H9 (cell line): Measurements from ENCODE around the gene XRCC3. TPM values are rescaled to one million over a fixed set of nuclear protein-coding genes. Genes with fewer than 3 reads are reported as not detected.

Experiments
- DNase-seq: peaks from one replicate; pipeline ENCODE4 v3.0.0-alpha.2; 2017
- H2AFZ ChIP-seq: one replicate; pipeline ENCODE4 v1.6.1; 2013; ENCODE audit warnings: mild to moderate bottlenecking, low read length, control low read depth, moderate library complexity
- H2AK5ac ChIP-seq: 2 replicates; pipeline ENCODE4 v1.6.1; 2013; ENCODE audit warnings: low read length, control low read depth, mixed read lengths; ENCODE audit not compliant: insufficient read length
- H2BK120ac ChIP-seq: one replicate; pipeline ENCODE4 v1.6.1; 2013; ENCODE audit warnings: low read depth, mild to moderate bottlenecking, low read length, control low read depth, inconsistent platforms; ENCODE audit not compliant: poor library complexity, severe bottlenecking
- H2BK12ac ChIP-seq: 2 replicates; pipeline ENCODE4 v1.6.1; 2013; ENCODE audit warnings: low read length, control low read depth, mixed read lengths, low read depth; ENCODE audit not compliant: insufficient read length
- H2BK15ac ChIP-seq: 2 replicates; pipeline ENCODE4 v1.6.1; 2013; ENCODE audit warnings: low read depth, low read length, control low read depth
- H2BK20ac ChIP-seq: one replicate; pipeline ENCODE4 v1.6.1; 2013; ENCODE audit warnings: low read depth, mild to moderate bottlenecking, low read length, control low read depth, inconsistent platforms; ENCODE audit not compliant: poor library complexity, severe bottlenecking
- H2BK5ac ChIP-seq: 2 replicates; pipeline ENCODE4 v1.6.1; 2013; ENCODE audit warnings: low read length, control low read depth, mixed read lengths; ENCODE audit not compliant: insufficient read length
- H3K14ac ChIP-seq: 2 replicates; pipeline ENCODE4 v1.6.1; 2013; ENCODE audit warnings: low read length, control low read depth; ENCODE audit not compliant: insufficient read depth
- H3K18ac ChIP-seq: 2 replicates; pipeline ENCODE4 v1.6.1; 2013; ENCODE audit warnings: low read depth, mild to moderate bottlenecking, mixed read lengths, low read length, control low read depth; ENCODE audit not compliant: insufficient read length
- H3K23ac ChIP-seq: 2 replicates; pipeline ENCODE4 v1.6.1; 2013; ENCODE audit warnings: low read length, control low read depth, mixed read lengths, low read depth; ENCODE audit not compliant: insufficient read length
- H3K23me2 ChIP-seq: 2 replicates; pipeline ENCODE4 v1.6.1; 2013; ENCODE audit warnings: low read depth, mild to moderate bottlenecking, mixed read lengths, low read length, control low read depth; ENCODE audit not compliant: insufficient read length, poor library complexity, severe bottlenecking
- H3K27ac ChIP-seq: 2 replicates; pipeline ENCODE4 v1.5.1; 2013; ENCODE audit warnings: low read length, control low read depth, mixed read lengths, low read depth; ENCODE audit not compliant: insufficient read length
- H3K27me3 ChIP-seq: 2 replicates; pipeline ENCODE4 v1.6.1; 2013; ENCODE audit warnings: low read length, control low read depth, inconsistent platforms; ENCODE audit not compliant: insufficient read depth
- H3K4ac ChIP-seq: 2 replicates; pipeline ENCODE4 v1.6.1; 2013; ENCODE audit warnings: low read depth, mild to moderate bottlenecking, control low read depth, inconsistent platforms, low read length, moderate library complexity
- H3K4me1 ChIP-seq: 2 replicates; pipeline ENCODE4 v1.6.1; 2013; ENCODE audit warnings: low read length, control low read depth, inconsistent platforms; ENCODE audit not compliant: insufficient read depth
- H3K4me2 ChIP-seq: 2 replicates; pipeline ENCODE4 v1.6.1; 2013; ENCODE audit warnings: low read length, control low read depth, mixed read lengths; ENCODE audit not compliant: insufficient read length, insufficient read depth
- H3K56ac ChIP-seq: 2 replicates; pipeline ENCODE4 v1.6.1; 2013; ENCODE audit warnings: low read depth, mild to moderate bottlenecking, mixed read lengths, low read length, control low read depth; ENCODE audit not compliant: insufficient read length
- H3K79me1 ChIP-seq: 2 replicates; pipeline ENCODE4 v1.6.1; 2013; ENCODE audit warnings: low read depth, mild to moderate bottlenecking, moderate library complexity, low read length, control low read depth, inconsistent platforms; ENCODE audit not compliant: insufficient read depth, poor library complexity, severe bottlenecking
- H3K79me2 ChIP-seq: 2 replicates; pipeline ENCODE4 v1.6.1; 2013; ENCODE audit warnings: low read length, control low read depth, inconsistent platforms; ENCODE audit not compliant: insufficient read depth
- H3K9ac ChIP-seq: 2 replicates; pipeline ENCODE4 v1.6.1; 2013; ENCODE audit warnings: low read length, control low read depth, mixed read lengths; ENCODE audit not compliant: insufficient read length; ENCODE audit errors: extremely low read depth
- H3K9me3 ChIP-seq: one replicate; pipeline ENCODE4 v1.6.1; 2013; ENCODE audit warnings: low read depth, low read length, inconsistent platforms; ENCODE audit not compliant: control insufficient read depth
- H3T11ph ChIP-seq: one replicate; pipeline ENCODE4 v1.6.1; 2013; ENCODE audit warnings: mild to moderate bottlenecking, low read length, control low read depth, inconsistent platforms
- H4K20me1 ChIP-seq: one replicate; pipeline ENCODE4 v1.6.1; 2013; ENCODE audit not compliant: control insufficient read depth, insufficient read length, insufficient read depth
- H4K5ac ChIP-seq: 2 replicates; pipeline ENCODE4 v1.6.1; 2013; ENCODE audit warnings: low read depth, mild to moderate bottlenecking, mixed read lengths, low read length, control low read depth; ENCODE audit not compliant: insufficient read length
- H4K8ac ChIP-seq: replicated peaks from 2 replicates; pipeline ENCODE4 v1.6.1; 2013; ENCODE audit warnings: low read length, control low read depth, mixed read lengths, low read depth; ENCODE audit not compliant: insufficient read length
- H4K91ac ChIP-seq: 2 replicates; pipeline ENCODE4 v1.6.1; 2013; ENCODE audit warnings: low read depth, mild to moderate bottlenecking, moderate library complexity, mixed read lengths, low read length, control low read depth; ENCODE audit not compliant: insufficient read length
- H3K27ac Mint-ChIP-seq, 3 experiments: 2 replicates in 2 of 3; 3 replicates in 1 of 3; pipeline ENCODE4 v1.8.0; 2020 to 2021; ENCODE audit warnings: mixed read lengths in 3 of 3, mild to moderate bottlenecking in 1 of 3, moderate library complexity in 1 of 3
- H3K27me3 Mint-ChIP-seq: 2 replicates; pipeline ENCODE4 v1.8.0; 2021; ENCODE audit warnings: low read depth, mild to moderate bottlenecking, moderate library complexity, mixed read lengths
- H3K36me3 Mint-ChIP-seq, 3 experiments: 2 replicates in 2 of 3; 3 replicates in 1 of 3; pipeline ENCODE4 v1.8.0; 2020 to 2021; ENCODE audit warnings: low read depth in 3 of 3, mixed read lengths in 3 of 3; ENCODE audit not compliant: insufficient read depth in 1 of 3
- H3K4me1 Mint-ChIP-seq, 2 experiments: 2 replicates each; pipeline ENCODE4 v1.8.0; 2020; ENCODE audit warnings: mixed read lengths in 2 of 2
- H3K4me3 Mint-ChIP-seq, 2 experiments: 2 replicates in 1 of 2; 3 replicates in 1 of 2; pipeline ENCODE4 v1.8.0; 2020 to 2021; ENCODE audit warnings: mild to moderate bottlenecking in 2 of 2, mixed read lengths in 2 of 2, moderate library complexity in 1 of 2
- H3K9me3 Mint-ChIP-seq, 2 experiments: 2 replicates in 1 of 2; 3 replicates in 1 of 2; pipeline ENCODE4 v1.8.0; 2020; ENCODE audit warnings: mild to moderate bottlenecking in 2 of 2, mixed read lengths in 2 of 2, moderate library complexity in 1 of 2
- CTCF ChIP-seq: fragments of 200-600 bp; sonication (generic); conservative IDR thresholded peaks from 3 replicates; pipeline ENCODE4 v1.8.0; 2021; ENCODE audit warnings: antibody characterized with exemption, mild to moderate bottlenecking
- WGBS: extraction: QIAGEN DNeasy Blood & Tissue Kit; methylation state at CpG from one replicate; pipeline ENCODE4 v1.1.7; 2013; ENCODE audit warnings: missing lambda C conversion rate, low lambda C conversion rate, mixed read lengths; ENCODE audit not compliant: insufficient read length; ENCODE audit errors: extremely low coverage; 5-methylcytosine and 5-hydroxymethylcytosine counted together
- total RNA-seq: library from RNA; stranded (reverse); gene quantifications from 2 replicates; pipeline ENCODE4 v1.2.1, GENCODE V29; 2021

XRCC3 gene
- total RNA-seq, 1 experiment from 2014 or later: 45.3 TPM

- TF ChIP-seq CTCF: no peak
- no peak overlapping the region for H2AFZ ChIP-seq
- Mint-ChIP-seq H3K27ac (peak overlapping the region in 2 of 3 experiments; percentile 21 to 80; a peak in 4 of 7 replicates), H3K27me3 (no peaks in the 10 kb centered on the region), H3K4me1 (peaks cover 16 to 19% of the 10 kb centered on the region in 2 experiments), H3K4me3 (no peak overlapping the region), H3K36me3 (peaks cover 3 to 19% (median 10%) of the 10 kb centered on the region in 3 experiments; a peak in 6 of 7 replicates), H3K9me3 (no peaks in the 10 kb centered on the region)
- DNase-seq: no peak
- no peak overlapping the region for H3T11ph ChIP-seq
- no peak overlapping the region for H2BK20ac ChIP-seq
- no peak overlapping the region for H3K18ac ChIP-seq
- no peaks in the 10 kb centered on the region for H4K20me1 ChIP-seq
- no peak overlapping the region for H2BK12ac ChIP-seq
- H3K23me2 ChIP-seq: no peaks in the 10 kb centered on the region
- no peak overlapping the region for H2BK15ac ChIP-seq
- no peaks in the 10 kb centered on the region for H3K79me2 ChIP-seq
- H3K9me3 ChIP-seq: no peaks in the 10 kb centered on the region
- no peak overlapping the region for H4K91ac ChIP-seq
- H2AK5ac ChIP-seq: no peak overlapping the region
- H3K79me1 ChIP-seq: no peaks in the 10 kb centered on the region
- no peak overlapping the region for H3K4ac ChIP-seq
- no peaks in the 10 kb centered on the region for H3K27me3 ChIP-seq
- H3K14ac ChIP-seq: no peak overlapping the region
- no peak overlapping the region for H4K5ac ChIP-seq
- H3K4me1 ChIP-seq: peaks cover 6% of the 10 kb centered on the region; the same call in 1 of the 2 replicates
- no peak overlapping the region for H4K8ac ChIP-seq
- no peak overlapping the region for H3K9ac ChIP-seq
- no CpG with 5 or more reads among the region's 14 CpGs for WGBS
- H2BK5ac ChIP-seq: no peak overlapping the region
- H2BK120ac ChIP-seq: no peak overlapping the region
- H3K27ac ChIP-seq: no peak overlapping the region
- H3K56ac ChIP-seq: no peak overlapping the region
- no peak overlapping the region for H3K23ac ChIP-seq
- no peak overlapping the region for H3K4me2 ChIP-seq
Measured at GRCh38 chr14:103740991-103741689, 25.9 kb upstream of the XRCC3 start.
